NCI-H2107 treated with DMSO at 0.1 percent for 48 hours (cell line): ENCODE measurements around the gene MLN.
"Not testable (repeated sequence)": the region's sequence is repeated elsewhere in the genome, so short reads cannot be mapped to it uniquely, and the experiment has no call there.

Source experiments
- DNase-seq: peaks from one replicate; lab custom pipeline; 2025; ENCODE audit not compliant: unreplicated experiment; lab: John Stamatoyannopoulos, UW

Gene MLN

DNA sequence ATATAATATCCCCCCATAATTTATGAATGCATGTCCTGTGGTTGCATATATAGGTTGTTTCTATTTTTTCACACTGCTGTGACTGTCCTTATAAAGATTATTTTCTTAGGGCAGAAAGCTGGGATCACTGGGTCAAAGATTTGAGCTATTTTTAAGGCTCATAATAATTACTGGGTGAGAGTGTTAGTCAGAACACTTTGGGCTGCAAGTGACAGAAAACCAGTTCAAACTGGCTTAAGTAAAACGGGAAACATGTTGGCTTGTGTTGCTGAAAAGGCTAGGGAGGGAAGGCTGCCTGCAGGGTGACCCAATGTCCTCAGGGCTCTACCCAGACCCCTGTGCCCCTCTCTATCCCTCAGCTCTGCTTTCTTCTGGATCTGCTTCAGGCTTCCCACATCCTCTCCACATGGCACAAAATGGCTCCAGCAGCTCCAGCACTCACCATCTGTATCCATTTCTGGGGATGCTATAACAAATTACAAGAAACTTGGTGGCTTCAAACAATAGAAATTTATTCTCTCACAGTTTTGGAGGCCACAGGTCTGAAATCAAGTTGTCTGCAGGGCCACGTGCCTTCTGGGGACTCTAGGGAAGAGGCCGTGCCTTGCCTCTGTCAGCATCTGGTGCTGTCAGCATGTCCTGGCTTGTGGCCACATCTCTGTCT is 33.1 kb upstream of the MLN start:
- no peak for DNase-seq

DNA sequence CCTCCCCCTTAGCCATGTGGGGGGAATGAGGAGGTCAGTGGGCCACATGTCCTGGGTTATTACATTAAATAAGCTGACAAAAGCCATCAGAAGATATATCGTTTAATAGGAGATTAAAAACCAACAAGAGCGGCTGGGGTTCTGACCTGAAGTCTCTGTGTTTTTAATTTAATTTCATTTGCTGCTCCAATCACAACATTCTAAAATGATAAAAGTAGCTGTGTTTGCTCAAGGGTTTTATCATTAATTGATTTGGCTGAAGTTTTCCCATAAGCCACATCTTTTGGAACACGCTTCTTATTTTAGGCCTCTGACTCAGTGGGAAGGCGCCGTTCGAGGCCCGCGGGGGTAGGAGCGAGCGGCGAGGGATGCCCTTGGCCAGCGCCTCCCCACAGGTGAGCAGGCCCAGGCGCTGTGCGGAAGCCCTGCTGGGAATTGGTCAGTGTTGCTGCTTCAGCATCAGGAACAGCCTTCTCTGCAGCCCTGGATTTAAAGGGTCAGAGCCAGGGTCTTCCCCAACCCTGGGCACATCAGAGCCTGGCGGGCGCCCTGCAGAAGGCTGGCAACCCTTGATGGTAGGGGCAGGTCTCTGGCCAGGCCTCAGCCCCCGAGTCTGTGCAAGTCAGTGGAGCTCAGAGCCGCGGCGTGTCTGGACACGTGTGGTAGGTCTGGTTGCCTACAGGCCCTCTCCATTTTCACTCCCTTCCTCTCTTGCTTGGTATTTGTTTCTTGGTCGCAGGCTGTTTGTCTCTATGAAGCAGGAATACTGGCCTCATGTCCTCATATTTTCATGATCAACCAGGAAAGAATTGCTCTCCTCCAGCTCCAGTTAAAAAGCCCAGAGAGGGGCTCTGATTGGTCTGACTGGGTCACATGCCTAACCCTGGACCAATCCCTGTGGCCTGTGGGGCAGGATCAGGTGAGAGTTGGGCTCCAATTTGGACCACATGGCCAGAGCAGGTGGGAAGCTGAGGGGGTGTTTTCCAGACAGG is 30.9 kb upstream of the MLN start:
- DNase-seq: no peak

DNA sequence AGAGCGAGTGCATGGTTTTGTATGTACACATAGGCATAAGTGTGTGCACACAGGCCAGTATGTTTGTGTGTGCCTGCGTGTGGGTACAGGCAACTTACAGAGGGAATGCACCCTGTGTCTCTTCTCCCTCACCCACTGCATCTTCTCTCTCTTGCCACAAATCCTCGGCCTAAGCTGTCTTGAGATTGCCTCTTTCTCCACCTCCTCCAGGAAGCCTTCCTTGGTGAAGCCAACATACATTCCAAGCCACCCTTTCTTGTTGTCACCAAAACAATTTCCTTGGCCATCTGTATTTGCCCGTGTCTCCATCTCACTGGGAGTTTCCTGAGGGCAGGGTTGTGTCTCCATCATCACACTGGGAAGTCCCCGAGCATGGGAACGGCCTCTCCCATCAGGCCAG is 29.8 kb upstream of the MLN start:
- no peak for DNase-seq

DNA sequence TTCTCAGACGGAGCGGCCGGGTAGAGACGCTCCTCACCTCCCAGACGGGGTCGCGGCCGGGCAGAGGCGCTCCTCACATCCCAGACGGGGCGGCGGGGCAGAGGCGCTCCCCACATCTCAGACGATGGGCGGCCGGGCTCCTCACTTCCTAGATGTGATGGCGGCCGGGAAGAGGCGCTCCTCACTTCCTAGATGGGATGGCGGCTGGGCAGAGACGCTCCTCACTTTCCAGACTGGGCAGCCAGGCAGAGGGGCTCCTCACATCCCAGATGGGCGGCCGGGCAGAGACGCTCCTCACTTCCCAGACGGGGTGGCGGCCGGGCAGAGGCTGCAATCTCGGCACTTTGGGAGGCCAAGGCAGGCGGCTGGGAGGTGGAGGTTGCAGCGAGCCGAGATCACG is 29.0 kb upstream of the MLN start:
- DNase-seq: not testable (repeated sequence)

DNA sequence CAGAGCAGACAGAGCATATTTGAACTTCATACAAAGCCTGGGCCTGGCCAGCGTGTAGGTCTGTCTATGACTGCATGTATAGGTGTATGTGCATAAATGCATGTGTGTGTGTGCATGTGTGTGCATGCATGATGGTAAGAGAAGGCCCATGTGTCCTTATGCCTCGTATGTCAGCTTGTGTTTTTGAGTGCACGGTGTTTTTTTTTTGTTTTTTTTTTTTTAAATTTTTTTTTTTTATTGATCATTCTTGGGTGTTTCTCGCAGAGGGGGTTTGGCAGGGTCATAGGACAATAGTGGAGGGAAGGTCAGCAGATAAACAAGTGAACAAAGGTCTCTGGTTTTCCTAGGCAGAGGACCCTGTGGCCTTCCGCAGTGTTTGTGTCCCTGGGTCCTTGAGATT is 27.9 kb upstream of the MLN start:
- not testable (repeated sequence) for DNase-seq

DNA sequence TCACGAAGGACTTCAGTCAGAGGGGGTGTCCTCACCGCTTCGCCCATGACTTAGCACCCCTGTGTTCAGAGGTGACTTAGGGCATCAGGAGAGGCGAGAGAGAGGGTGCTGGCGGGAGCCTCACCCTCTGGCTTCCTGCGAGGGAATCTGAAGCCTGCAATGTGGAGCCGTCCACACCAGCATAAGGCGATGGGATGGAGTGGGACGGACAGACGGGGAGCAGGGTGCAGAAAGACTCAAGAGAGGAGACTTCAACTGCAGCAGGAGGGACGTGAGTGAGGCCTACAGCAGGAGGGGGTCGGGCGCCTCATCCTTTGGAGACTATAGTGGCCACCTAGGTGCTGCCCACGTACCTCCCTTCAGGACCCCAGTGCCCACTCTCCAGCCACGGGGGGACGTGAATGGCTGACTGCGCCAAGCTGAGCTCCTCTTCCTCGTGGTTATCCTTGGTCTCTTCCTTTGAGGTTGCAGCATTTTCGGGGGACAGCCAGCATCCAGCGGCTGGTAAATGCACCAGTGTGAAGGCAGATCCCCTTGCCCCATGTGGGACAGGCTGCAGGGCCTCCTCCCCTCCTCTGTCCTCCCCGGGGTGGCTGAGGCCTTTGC is 26.9 kb upstream of the MLN start:
- no peak for DNase-seq

DNA sequence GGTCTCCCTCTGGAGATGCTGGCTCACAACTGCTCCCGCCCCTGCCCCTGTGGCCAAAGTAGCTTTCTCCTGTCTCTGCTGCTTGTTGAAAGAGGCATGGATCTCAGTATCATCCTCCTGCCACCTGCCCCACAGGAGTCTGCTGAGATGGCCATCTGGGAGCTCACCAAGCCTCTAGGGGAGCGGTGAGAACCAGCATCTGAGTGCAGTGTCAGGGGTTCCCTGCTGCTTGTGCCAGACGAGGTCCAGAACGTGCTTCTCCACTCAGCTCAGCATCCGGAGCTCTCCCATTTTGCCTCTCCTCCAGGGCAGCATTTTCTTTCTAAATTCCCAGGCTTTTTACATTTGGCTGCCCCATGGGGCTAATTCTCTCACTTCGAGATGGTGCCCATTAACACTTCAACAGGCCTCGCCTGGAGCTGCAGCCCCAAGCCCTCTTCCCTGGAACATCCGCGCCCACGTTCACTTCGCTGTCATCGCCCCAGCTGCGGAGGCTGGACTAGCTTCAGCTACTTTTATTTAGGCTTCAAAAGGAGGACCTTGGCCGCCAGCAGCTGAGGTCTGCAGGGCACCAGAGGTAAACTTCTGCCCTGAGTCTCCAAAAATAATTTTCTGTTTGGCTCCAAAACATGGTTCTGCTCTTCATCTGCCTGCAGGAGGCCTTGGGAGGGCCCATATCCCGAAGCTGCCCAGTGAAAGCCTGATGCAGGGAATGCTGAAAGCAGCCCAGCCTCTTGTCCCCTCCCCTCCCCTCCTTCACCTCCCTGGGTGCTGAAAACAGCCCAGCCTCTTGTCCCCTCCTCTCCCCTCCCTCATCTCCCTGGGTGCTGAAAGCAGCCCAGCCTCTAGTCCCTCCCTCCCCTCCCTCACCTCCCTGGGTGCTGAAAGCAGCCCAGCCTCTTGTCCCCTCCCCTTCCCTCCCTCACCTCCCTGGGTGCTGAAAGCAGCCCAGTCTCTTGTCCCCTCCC is 25.2 kb upstream of the MLN start:
- no peak for DNase-seq

DNA sequence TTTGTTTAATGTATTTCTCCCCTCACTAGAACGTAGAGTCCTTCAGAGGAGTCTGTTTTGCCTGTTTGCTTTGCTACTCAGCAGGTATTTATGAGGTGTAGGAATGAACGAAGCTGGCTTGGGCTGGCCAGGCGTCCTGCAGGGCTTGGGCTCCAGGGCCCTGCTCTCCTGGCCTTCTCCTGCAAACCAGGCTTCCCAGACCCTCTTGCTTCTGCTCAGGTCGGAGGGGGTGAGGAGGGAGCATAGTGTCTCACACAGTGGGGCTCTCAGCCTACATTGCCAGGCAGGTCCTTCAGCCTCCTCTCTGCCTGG is 24.6 kb upstream of the MLN start:
- no peak for DNase-seq

DNA sequence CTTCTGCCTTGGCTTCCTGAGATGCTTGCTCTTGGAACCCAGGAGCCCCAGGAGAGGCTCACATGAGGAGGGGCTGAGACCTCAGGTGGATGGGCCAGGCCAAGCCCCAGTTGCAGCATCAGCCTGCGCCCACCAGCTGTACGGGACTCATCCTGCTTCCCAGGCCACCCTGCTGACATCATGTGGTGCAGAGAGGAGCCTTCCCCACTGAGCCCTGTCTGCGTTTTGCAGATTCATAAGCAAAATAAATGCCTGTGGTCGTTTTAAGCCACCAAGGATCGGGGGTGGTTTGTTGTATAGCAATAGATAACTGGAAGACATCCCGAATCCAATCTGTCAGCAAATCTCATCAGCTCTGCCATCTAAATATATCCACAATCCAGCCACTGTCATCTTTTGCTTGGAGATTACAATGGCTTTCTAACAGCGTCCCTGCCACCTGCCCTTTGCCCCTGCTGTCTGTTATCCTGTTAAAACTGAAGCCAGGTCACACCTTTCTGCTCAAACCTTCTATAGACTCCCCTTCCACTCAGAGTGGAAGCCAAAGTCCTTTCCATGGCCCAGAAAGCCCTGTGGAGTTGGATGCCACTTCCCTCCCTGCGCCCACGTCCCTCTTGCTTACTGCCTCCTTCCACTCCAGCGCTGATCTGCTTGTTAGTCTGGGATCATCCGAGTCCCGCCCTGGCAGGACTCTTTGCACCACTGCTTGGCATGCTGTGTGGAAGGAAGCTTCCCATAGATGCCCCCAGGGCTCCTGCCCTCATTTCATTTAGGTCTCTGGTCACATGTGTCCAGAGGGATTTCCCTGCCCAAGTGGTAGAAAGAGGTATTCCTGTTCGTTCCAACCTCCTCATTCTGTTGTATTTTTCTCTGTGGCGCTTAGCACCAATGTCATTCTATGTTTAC is 24.0 kb upstream of the MLN start:
- no peak for DNase-seq

DNA sequence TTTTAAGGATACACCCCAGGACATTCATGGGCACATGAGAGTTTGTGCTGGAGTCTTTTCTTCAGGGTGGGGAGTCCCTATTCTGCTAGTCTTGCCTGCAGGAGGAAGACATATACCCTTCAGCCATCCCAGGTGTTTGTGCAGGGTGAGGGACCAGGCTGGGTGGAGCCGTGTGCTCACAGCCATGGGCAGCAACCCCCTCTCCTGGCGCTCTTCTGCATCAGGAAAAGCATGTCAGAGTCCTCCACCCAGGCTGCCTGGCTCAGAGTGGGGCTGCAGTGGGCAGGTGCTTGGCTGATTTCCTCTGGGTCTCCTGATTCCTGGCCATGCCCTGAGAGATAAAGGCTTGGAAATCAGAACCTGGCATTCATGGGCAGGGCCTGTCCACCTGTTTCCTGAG is 22.7 kb upstream of the MLN start:
- DNase-seq: peak; percentile 32

DNA sequence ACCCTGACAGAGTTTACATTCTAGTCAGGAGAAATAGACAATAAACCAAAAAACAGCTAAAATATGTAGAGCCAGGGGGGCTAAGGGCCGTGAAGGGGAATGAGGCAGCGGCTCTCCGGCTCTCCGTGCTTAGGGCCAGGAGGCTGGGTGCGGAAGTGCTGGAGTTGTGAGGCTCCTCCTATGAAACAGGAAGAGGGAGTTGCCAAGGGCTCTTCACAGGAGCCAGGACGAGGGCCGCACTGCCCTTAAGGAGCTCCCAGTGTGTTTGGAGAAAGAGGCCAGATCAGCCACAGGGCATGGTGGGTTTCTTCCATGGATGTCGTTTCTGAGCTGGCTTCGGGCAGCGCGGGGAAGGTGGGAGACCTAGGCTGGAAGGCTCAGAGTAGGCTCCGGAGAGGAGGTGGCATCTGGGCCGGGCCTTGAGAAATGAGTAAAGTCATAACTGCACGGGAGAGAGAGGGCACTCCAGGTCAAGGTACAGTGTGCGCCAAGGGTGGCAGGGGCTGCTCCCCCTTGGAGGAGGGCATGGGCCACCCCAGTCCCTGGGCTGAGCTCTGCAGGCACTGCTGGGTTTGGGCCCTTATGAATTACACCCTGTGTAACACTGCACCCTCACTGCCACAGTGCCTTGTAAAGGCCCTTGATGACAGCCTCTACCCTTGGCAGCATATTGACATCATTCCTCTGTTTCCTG is 20.8 kb upstream of the MLN start:
- DNase-seq: no peak

DNA sequence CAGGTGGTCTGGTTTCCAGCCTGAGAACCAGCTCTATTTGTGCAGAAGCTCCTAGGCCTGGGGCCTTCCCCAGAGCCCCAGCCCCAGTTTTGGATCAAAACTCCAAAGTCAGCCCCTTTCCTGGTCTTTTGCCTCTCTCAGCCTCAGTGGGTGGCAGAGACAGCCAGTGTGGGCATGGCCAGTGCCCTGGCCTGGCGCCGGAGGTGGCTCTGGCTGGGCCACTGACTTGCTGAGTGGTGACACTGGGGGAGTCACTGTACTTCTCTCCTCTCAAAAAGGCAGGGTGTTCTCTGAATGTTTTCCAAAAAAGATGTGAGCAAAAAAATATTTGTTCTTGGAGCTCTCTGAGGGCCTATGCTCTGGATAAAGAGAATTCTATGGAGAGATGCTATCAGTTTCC is 20.0 kb upstream of the MLN start:
- no peak for DNase-seq

DNA sequence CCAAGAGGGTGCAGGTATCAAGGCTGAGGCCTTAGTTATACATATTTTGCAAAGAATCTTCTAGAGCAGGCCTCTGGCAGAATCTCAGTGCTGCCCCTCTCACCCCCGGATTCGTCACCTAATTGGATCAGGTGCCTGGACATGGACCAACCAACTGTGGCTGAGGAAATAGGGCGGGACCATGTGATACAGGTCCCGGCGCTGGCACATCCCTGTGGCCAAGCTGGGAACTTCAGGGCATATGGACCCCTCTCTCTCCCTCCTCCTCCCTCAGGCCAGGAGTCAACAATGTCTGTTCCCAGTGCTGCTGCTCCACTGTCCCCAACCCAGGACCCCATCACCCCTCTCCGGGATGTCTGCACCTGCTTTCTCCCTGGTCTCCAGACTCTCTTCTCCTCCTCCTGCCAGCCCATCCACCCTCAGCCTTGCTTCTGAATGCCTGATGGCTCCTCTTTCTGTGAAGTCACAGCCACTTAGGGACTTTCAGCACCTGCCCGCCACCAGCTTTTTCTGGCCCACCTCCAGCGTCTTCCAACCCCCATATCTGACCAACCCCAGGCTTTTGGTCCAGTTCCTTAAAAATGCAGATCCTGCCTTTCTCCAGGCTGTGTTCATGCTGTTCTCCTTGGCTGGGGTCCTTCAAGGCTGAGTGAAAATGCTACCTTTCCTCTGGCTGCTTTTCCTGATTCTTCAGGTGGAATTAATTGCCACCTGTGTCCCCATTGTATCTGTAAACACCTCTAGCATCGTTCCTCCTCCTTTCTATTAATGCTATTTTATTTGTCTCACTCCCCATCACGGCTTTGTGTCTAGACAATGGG is 19.0 kb upstream of the MLN start:
- peak; percentile 28 for DNase-seq

DNA sequence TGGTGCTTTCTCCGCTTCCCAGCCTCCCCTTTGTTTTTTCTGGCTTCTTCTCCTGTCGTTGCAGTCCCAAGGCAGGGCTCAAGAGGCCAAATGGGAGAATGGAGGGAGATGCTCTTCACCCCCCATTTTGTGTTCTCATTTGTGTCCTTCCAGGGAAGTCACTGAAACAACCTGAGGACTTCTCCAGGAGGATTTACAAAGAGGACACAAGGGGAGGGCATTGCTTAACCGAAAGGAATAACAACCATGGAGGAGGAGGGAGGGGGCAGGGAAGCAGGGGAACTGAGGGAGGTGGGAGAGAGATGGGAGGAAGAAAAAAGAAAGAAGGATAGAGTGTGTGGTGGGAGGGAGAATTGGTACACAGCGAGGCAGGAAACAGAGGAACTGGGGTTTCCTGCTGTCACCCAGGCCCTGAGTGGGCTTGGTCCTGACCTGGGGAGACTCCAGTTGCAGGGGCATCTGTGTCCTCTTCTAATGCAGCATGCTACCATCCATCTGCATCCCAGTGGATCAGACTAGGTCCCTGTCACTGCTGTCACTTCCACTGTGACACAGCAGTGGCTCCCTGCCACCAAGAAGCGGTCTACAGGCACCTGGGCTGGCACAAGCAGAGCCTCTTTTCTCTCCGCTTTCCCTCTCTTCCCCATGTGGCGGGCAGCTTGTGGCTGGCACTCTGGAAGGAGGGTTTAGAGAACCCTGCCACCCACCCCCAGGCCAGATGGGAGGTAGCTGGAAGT is 17.1 kb upstream of the MLN start:
- no peak for DNase-seq

DNA sequence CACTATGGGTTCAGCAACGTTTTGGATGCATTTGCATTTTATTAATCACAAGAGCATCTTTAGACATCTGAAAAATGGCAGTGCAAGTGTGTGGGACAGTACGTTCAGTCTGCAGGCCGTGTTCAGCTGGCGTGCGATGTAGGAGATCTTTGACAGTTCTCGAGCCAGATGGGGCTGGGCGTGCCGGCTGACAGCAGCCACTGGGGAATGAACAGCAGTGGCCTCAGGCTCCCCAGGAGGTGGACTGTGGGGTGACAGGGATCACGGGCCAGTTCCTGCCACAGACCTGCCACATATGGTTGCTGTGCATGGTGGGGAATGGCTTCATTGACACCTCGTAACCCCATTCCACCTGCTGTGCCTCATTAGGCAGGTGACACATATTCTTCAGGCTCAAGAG is 16.4 kb upstream of the MLN start:
- no peak for DNase-seq

DNA sequence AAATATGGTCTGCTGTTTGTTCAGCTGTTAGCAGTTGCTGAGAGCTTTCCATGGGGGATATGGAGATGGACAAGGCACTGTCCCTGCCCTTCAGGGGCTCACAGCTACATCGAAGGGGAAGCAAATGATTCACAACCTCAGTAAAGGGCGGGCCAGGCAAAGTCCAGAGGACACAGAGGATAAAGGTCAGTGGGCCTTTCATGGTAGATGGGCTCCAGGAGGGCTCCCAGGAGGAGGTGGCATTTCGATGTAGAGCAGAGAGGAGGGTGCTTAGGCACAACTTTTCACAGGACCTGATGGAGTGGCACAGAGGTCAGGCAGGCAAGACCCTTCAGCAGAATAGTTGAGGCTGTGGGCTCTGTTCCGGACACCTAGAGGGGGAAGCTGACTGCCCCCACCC is 15.2 kb upstream of the MLN start:
- DNase-seq: no peak

DNA sequence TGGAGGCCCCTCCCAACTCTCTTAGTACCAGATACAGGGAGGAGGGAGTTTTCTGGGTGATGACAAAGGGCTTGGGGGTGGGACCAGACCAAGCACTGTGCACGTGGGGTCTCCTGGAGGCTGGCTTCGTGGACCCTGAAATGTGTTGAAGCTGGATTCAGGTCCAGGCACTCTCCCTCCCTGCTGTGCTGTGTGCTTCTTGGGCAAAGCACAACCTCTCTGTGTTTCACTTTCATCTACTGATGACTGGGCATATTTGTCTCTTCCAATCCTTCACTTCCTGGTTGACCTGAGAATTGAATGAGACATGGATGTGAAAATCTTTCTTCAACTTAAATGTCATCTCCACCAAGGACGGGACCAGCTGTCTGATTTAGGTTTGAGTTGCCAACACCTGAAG is 14.5 kb upstream of the MLN start:
- no peak for DNase-seq

DNA sequence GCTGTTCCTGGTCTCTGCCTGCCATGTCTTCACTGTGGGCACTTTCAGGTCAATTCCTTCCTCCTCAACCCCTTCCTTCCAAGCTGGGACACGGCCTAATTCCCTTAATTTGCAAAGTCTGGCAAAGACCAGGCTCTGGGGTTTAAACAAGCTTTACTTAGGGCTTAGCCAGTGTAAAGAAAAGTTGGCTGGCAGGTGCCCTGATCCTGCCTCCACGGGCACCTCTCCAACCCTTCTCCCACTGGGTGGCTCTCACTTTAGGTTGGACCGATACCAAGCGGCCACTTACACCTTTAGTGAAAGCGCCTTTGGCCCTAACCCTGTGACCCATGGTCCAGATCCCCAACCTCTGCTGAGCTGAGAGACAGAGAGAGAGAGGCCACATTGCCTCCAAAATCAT is 13.7 kb upstream of the MLN start:
- no peak for DNase-seq
